ENCODE results near the gene EDRF1. TPM values are rescaled to one million over a fixed set of nuclear protein-coding genes. Genes with fewer than 3 reads are reported as not detected.

EDRF1 gene
- total and polyA plus RNA-seq, 2 of the 4 experiments (the other 2 are of a cell fraction) = 17.0 to 24.9 TPM

DNA sequence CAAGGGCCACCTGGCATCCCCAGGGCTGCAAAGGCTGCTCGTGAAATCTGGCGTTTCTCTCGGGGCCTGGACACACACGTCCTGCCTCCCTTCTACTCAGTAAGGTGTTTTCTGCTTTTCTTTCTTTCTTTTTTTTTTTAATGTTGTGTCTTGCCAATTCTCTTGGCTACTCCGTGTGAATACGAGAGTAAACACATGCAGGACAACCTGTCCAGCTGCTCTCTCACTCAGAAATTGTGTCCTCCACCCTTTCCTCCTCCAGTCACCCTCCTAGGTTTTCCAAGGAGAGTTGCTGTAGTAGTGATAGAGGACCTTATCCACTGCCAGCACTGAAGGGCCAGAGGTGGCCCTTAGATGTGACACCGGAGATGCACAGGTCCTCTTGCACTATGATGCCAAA lies 35.7 kb upstream of the EDRF1 start:
- Histone ChIP-seq H3K36me3 (ENCODE audit: control insufficient read depth, insufficient read depth, low read length) (no peaks in the 10 kb centered on the region), H3K4me2 (ENCODE audit: low read depth, low read length) (no peak overlapping the region), H2BK15ac (ENCODE audit: low read depth, low read length) (no peak overlapping the region), H3K56ac (ENCODE audit: extremely low read depth, insufficient read depth, low read length) (no peak overlapping the region), H4K91ac (ENCODE audit: insufficient read depth, low read depth, low read length) (no peak overlapping the region), H2BK20ac (ENCODE audit: low read depth, low read length) (no peak overlapping the region), H3K9ac (ENCODE audit: low read depth, low read length) (no peak overlapping the region), H3K23ac (ENCODE audit: low read depth, low read length) (no peak overlapping the region), H3K4me1 (ENCODE audit: control insufficient read depth, insufficient read depth, low read length) (no peaks in the 10 kb centered on the region), H3K79me1 (ENCODE audit: low read depth in 1 of 2, low read length in 2 of 2) (no peaks in the 10 kb centered on the region), H3K9me1 (ENCODE audit: insufficient read depth, low read length) (no peaks in the 10 kb centered on the region), H3K4me3 (ENCODE audit: insufficient read depth, low read depth, low read length) (no peak overlapping the region), H3K14ac (replicated peaks; ENCODE audit: low read depth, low read length) (no peak overlapping the region), H2AK5ac (ENCODE audit: low read depth, low read length) (no peak overlapping the region), H3K27me3 (ENCODE audit: control insufficient read depth, insufficient read depth, low read length) (peaks cover 3% of the 10 kb centered on the region; the same call in 1 of the 2 replicates), H4K20me1 (ENCODE audit: insufficient read depth, low read length) (no peaks in the 10 kb centered on the region), H2BK120ac (ENCODE audit: low read depth, low read length) (no peak overlapping the region), H4K5ac (ENCODE audit: low read depth, low read length) (no peak overlapping the region), H2AFZ (replicated peaks; ENCODE audit: low read length, poor library complexity) (no peak overlapping the region), H2BK5ac (ENCODE audit: low read depth, low read length, poor library complexity, severe bottlenecking) (no peak overlapping the region), H3K4ac (ENCODE audit: low read depth, low read length) (no peak overlapping the region), H3K9me3 (ENCODE audit: control insufficient read depth, insufficient read depth, low read length) (no peaks in the 10 kb centered on the region), H2AK9ac (replicated peaks; ENCODE audit: low read depth, low read length, poor library complexity) (no peak overlapping the region), H3K27ac (ENCODE audit: insufficient read depth, low read length) (no peak overlapping the region), H3K18ac (ENCODE audit: low read depth, low read length) (no peak overlapping the region), H4K8ac (ENCODE audit: low read depth in 2 of 2, low read length in 2 of 2) (no peak overlapping the region)
- in situ Hi-C loops (cut with MboI; ENCODE audit: low sequenced_read_pairs) (no loop called here), intact Hi-C loops (cut with micrococcal nuclease) (no loop called here), dilution Hi-C loops (cut with HindIII; ENCODE audit: low sequenced_read_pairs, unreplicated experiment) (no loop called here)
- WGBS, 2 experiments (ENCODE audit: extremely low coverage in 2 of 2, insufficient read length in 1 of 2) = no CpG with 5 or more reads among the region's 7 CpGs
- ChIA-PET CTCF (no interaction called here), POLR2A (ENCODE audit: unreplicated experiment) (no interaction called here)
- ATAC-seq (ENCODE audit: low read depth) (no peak), DNase-seq (no peak)
- TF ChIP-seq, protein P1, sequence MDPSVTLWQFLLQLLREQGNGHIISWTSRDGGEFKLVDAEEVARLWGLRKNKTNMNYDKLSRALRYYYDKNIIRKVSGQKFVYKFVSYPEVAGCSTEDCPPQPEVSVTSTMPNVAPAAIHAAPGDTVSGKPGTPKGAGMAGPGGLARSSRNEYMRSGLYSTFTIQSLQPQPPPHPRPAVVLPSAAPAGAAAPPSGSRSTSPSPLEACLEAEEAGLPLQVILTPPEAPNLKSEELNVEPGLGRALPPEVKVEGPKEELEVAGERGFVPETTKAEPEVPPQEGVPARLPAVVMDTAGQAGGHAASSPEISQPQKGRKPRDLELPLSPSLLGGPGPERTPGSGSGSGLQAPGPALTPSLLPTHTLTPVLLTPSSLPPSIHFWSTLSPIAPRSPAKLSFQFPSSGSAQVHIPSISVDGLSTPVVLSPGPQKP (IDR thresholded peaks at IDR 0.05; ENCODE audit: borderline replicate concordance, low read depth, low read length) = no peak
- TF ChIP-seq MAFK (IDR thresholded peaks at IDR 0.05; ENCODE audit: low read depth, low read length) = no peak
- TF ChIP-seq CEBPB (IDR thresholded peaks at IDR 0.05; ENCODE audit: low read depth, low read length) = no peak
- TF ChIP-seq MAZ (IDR thresholded peaks at IDR 0.05; ENCODE audit: borderline replicate concordance, low read depth, low read length) = no peak
- TF ChIP-seq MXI1 (IDR thresholded peaks at IDR 0.05; ENCODE audit: borderline replicate concordance, low read depth, low read length) = no peak
- TF ChIP-seq CHD1 (IDR thresholded peaks at IDR 0.05; ENCODE audit: low read depth, low read length) = no peak
- no peak for TF ChIP-seq RFX5 (IDR thresholded peaks at IDR 0.05; ENCODE audit: low read depth, low read length)
- no peak for TF ChIP-seq BHLHE40 (IDR thresholded peaks at IDR 0.05; ENCODE audit: low read depth, low read length)
- BruUV-seq (replicated peaks) = no TSS peak

Data from IMR-90 (cell line).